Thoracic aorta (tissue), 2 donors: Measurements from ENCODE around the gene S100A9. TPM values are rescaled to one million over a fixed set of nuclear protein-coding genes. Genes with fewer than 3 reads are reported as not detected.
A peak's percentile ranks its signal among the peaks of the same experiment; 100 is the strongest.

ENCODE experiments used
- ATAC-seq: fragments of 150-250 bp; one replicate; pipeline ENCODE4 v1.8.0; 2017; ENCODE audit warnings: low read depth; ENCODE audit not compliant: insufficient number of reproducible peaks, low FRiP score
- DNase-seq: peaks from one replicate; pipeline ENCODE4 v3.0.0-alpha.2; 2020; ENCODE audit warnings: low spot score
- H3K27ac ChIP-seq, 2 donors: fragments of 200-600 bp; sonication (generic); 1 replicate in 1 of 2; 2 replicates in 1 of 2; pipeline ENCODE4 v1.5.1; 2016; ENCODE audit warnings: mild to moderate bottlenecking in 2 of 2, moderate library complexity in 2 of 2
- H3K27me3 ChIP-seq: fragments of 200-600 bp; sonication (generic); replicated peaks from 2 replicates; pipeline ENCODE4 v1.6.0; 2016; ENCODE audit warnings: mild to moderate bottlenecking; ENCODE audit not compliant: insufficient read depth
- H3K36me3 ChIP-seq: fragments of 200-600 bp; sonication (generic); one replicate; pipeline ENCODE4 v1.5.1; 2016
- H3K4me1 ChIP-seq, 2 donors: fragments of 200-600 bp; sonication (generic); 1 replicate in 1 of 2; 2 replicates in 1 of 2; pipeline versions ENCODE4 v1.5.1 to v1.6.0; 2016; ENCODE audit warnings: low read depth in 2 of 2, mild to moderate bottlenecking in 1 of 2; ENCODE audit not compliant: control insufficient read depth in 1 of 2
- H3K4me3 ChIP-seq: fragments of 200-600 bp; sonication (generic); 2 replicates; pipeline ENCODE4 v1.5.1; 2016; ENCODE audit warnings: mild to moderate bottlenecking
- H3K9me3 ChIP-seq: fragments of 200-600 bp; sonication (generic); 2 replicates; pipeline ENCODE4 v1.5.1; 2016
- CTCF ChIP-seq: fragments of 200-600 bp; sonication (generic); IDR thresholded peaks from one replicate; pipeline ENCODE4 v1.5.1; 2019; ENCODE audit warnings: antibody characterized with exemption
- total RNA-seq, 2 donors: library from RNA; depleted of rRNA; stranded (reverse); fragments of >200 nt; gene quantifications; one replicate each; pipeline versions ENCODE4 v1.1.0 to v1.2.3, GENCODE V29; 2016

S100A9 gene
- total RNA-seq: 100 to 1,000 TPM; 138 to 478 TPM

DNA sequence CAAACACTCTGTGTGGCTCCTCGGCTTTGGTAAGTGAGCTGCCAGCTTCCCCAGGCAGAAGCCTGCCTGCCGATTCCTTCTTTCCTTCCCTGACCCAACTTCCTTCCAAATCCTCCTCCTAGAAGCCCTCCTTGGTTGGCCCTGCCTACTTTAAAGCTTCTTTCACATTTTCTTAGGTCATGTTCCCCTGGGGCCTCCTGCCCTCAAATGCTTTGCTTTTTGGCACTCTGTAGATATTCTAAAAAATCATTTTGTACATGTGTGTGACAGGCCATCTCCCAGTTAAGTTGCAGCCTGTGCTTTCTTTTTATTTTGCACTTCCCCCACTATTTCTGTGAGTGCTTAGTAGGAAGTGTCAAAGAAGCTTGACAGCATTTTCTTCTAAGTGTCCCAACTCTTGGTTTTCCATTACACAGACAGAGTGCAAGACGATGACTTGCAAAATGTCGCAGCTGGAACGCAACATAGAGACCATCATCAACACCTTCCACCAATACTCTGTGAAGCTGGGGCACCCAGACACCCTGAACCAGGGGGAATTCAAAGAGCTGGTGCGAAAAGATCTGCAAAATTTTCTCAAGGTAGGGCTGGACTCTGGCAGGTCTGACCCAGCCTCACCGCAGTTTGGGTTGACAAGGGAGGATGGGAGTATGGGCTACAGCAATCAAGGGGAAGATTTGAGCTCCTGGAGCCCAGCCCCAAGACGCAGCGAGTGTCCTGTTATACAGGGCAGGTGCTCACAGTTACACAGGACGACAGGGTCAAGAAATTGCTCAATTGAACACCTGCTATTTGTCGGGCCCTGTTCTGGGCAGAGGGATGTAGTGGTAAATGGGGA is at the start of gene S100A9:
S100A9 (plus strand) TSS at position 2 of the 838 bp plus-strand sequence; CDS start at position 432, 430 bp downstream.
- Histone ChIP-seq H3K27ac (no peak within 1 kb of the TSS), H3K27me3 (no peaks in the 10 kb centered on the region), H3K36me3 (no peaks in the 10 kb centered on the region), H3K4me3 (peak within 1 kb of the TSS; percentile 26), H3K9me3 (no peaks in the 10 kb centered on the region), H3K4me1 (no peaks in the 10 kb centered on the region)
- no peak for TF ChIP-seq CTCF
- no peak for ATAC-seq
- DNase-seq: no peak

- Histone ChIP-seq H3K4me3 (no peak overlapping the region), H3K27me3 (no peaks in the 10 kb centered on the region), H3K36me3 (no peaks in the 10 kb centered on the region), H3K27ac (no peak overlapping the region), H3K4me1 (no peaks in the 10 kb centered on the region), H3K9me3 (no peaks in the 10 kb centered on the region)
- ATAC-seq (no peak), DNase-seq (no peak)
- TF ChIP-seq CTCF: no peak
These were observed 49.1 kb upstream of the S100A9 start for GRCh38 chr1:153308540-153308939.

DNA sequence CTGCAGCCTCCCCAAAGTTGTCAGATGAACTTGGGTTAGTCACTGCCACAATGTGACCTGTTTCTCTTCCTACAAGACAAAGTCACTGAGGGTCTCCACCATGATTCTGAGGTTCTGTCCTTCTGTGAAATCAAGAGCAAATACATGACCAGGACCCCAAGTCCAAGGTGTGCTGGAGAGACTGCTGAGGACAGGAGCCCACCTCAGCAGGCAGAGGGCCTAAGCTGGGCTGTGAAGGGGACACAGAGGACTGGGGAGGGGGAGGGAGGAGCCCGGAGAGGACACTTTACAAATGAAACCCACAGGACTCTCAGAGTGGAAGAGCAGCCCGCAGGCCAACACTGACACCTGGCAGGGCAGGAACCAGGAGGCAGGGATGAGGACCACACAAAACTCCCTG is 48.2 kb upstream of the S100A9 start:
- H3K4me3 ChIP-seq: no peak overlapping the region
- H3K4me1 ChIP-seq: no peaks in the 10 kb centered on the region
- no peaks in the 10 kb centered on the region for H3K27me3 ChIP-seq
- TF ChIP-seq CTCF: no peak
- H3K36me3 ChIP-seq: no peaks in the 10 kb centered on the region
- no peaks in the 10 kb centered on the region for H3K9me3 ChIP-seq
- DNase-seq (no peak), ATAC-seq (no peak)
- H3K27ac ChIP-seq: no peak overlapping the region

DNA sequence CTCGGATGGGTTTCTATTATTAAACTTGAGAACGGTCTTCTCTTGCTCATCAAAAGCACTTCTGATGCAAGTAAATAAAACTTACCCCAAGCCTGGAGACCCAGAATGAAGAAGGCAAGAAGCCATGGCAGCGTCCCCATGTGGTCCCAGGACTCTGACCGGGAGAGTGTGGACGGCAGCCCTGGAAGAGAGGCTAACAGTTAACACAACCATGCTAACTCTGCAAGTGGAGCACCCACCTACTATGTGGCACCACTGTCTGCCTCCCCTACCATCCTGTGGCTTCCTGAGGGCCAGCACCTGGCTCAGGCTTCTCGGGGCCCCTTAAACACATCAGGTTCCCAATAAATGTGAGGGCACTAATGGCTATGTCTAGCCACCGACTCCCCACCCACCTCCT is 47.1 kb upstream of the S100A9 start:
- no peak for ATAC-seq
- H3K4me3 ChIP-seq: no peak overlapping the region
- H3K36me3 ChIP-seq: no peaks in the 10 kb centered on the region
- no peak for TF ChIP-seq CTCF
- no peaks in the 10 kb centered on the region for H3K27me3 ChIP-seq
- no peak overlapping the region for H3K27ac ChIP-seq
- no peaks in the 10 kb centered on the region for H3K4me1 ChIP-seq
- no peak for DNase-seq
- no peaks in the 10 kb centered on the region for H3K9me3 ChIP-seq

DNA sequence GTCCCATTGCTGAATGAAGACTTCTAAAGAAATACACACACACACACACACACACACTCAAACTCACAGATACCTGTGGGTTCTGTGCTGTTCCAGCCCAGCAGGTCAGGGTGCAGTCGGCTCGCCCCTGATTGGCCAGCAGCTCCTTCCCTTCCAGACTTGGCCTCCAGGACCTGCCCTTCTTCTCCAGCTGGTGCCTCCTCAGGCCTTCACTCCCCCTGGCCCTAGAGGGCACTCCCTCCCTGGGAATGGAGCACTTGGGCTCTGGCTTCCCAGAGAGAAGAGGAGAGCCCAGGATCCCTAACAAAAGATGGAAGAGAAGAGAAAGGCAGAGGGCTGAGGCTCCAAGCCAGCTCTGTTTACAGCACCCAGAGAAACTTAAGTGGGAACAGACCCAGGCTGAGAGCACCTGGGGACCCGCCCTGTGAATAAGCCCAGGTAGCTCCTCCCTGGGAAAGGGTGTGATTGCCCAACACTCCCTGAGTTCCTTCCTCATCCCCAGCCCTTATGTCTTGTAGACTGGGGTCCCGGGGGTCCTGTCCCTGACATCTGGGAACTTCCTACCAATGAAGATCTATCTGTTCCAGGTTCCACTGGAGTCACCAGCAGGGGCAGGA is 45.0 kb upstream of the S100A9 start, which contains the start of gene PGLYRP3:
PGLYRP3 (minus strand) TSS at position 383 of the 617 bp plus-strand sequence. CDS start 2,287 bp downstream, outside the sequence.
- ATAC-seq: no peak
- no peaks in the 10 kb centered on the region for H3K27me3 ChIP-seq
- DNase-seq: no peak
- H3K4me1 ChIP-seq: no peaks in the 10 kb centered on the region
- H3K9me3 ChIP-seq: no peaks in the 10 kb centered on the region
- no peaks in the 10 kb centered on the region for H3K36me3 ChIP-seq
- H3K4me3 ChIP-seq: no peak within 1 kb of the TSS
- no peak for TF ChIP-seq CTCF
- H3K27ac ChIP-seq: no peak within 1 kb of the TSS
